Endothelial cell of umbilical vein (primary cell): ENCODE data around the gene ETV3L. TPM values are rescaled to one million over a fixed set of nuclear protein-coding genes. Genes with fewer than 3 reads are reported as not detected.

Source experiments
- BruUV-seq: library from RNA; stranded (reverse); fragments of 400-500 nt; replicated peaks from 2 replicates; lab custom pipeline; 2021; lab: Mats Ljungman, UMichigan
- CTCF ChIA-PET: fragments of 300-600, 350-600 bp; sonication (Branson Sonifier 250); formaldehyde crosslinking; loops from one replicate; lab custom pipeline; 2021; ENCODE audit warnings: antibody characterized with exemption, inconsistent platforms; lab: Charles Lee
- POLR2A ChIA-PET: fragments of 300-600, 350-600 bp; sonication (Branson Sonifier 250); formaldehyde crosslinking; loops from one replicate; lab custom pipeline; 2021; ENCODE audit warnings: antibody characterized with exemption, inconsistent platforms; lab: Charles Lee
- DNase-seq: peaks from one replicate; pipeline ENCODE4 v3.0.0-alpha.2; 2011; ENCODE audit warnings: low read depth, low spot score
- FAIRE-seq: peaks from 2 replicates; lab custom pipeline; 2011; peaks lifted over from hg19 to GRCh38; lab: Jason Lieb, UNC
- H2AFZ ChIP-seq: 2 replicates; pipeline ENCODE4 v1.6.0; 2012; ENCODE audit warnings: low read depth, low read length, control low read depth, inconsistent platforms
- H3K27ac ChIP-seq: 2 replicates; pipeline ENCODE4 v1.5.1; 2011; ENCODE audit warnings: low read depth, mild to moderate bottlenecking, control low read depth, low read length, moderate library complexity; ENCODE audit not compliant: insufficient read depth
- H3K27me3 ChIP-seq, 2 experiments: 2 replicates each; pipeline versions ENCODE4 v1.6.0 to v1.6.1; 2011; ENCODE audit warnings: low read length in 2 of 2, mixed read lengths in 1 of 2; ENCODE audit not compliant: control insufficient read depth in 2 of 2, insufficient read depth in 2 of 2
- H3K36me3 ChIP-seq, 2 experiments: 2 replicates in 1 of 2; 3 replicates in 1 of 2; pipeline ENCODE4 v1.5.1; 2011; ENCODE audit warnings: low read length in 2 of 2, mild to moderate bottlenecking in 1 of 2, moderate library complexity in 1 of 2; ENCODE audit not compliant: control insufficient read depth in 2 of 2, insufficient read depth in 2 of 2; ENCODE audit errors: extremely low read depth in 1 of 2
- H3K4me1 ChIP-seq: 3 replicates; pipeline ENCODE4 v1.5.1; 2011; ENCODE audit warnings: mild to moderate bottlenecking, low read length; ENCODE audit not compliant: control insufficient read depth, insufficient read depth; ENCODE audit errors: extremely low read depth
- H3K4me2 ChIP-seq: 2 replicates; pipeline ENCODE4 v1.6.1; 2011; ENCODE audit warnings: low read length, control low read depth, mixed read lengths; ENCODE audit not compliant: insufficient read depth
- H3K4me3 ChIP-seq, 3 experiments: fragments of 200-600 bp in 1 of 3; sonication (generic), shearing (Covaris generic) in 1 of 3; replicated peaks in 1 of 3; 2 replicates each; pipeline ENCODE4 v1.5.1; 2011 to 2016; ENCODE audit warnings: control low read depth in 3 of 3, low read length in 3 of 3, mild to moderate bottlenecking in 2 of 3, inconsistent platforms in 1 of 3, low read depth in 1 of 3, moderate library complexity in 1 of 3; ENCODE audit not compliant: insufficient read depth in 1 of 3
- H3K79me2 ChIP-seq: 2 replicates; pipeline ENCODE4 v1.6.0; 2012; ENCODE audit warnings: low read length, inconsistent platforms; ENCODE audit not compliant: control insufficient read depth, insufficient read depth
- H3K9ac ChIP-seq: replicated peaks from 2 replicates; pipeline ENCODE3; 2011; ENCODE audit warnings: low read length, control low read depth; ENCODE audit not compliant: insufficient read depth; ENCODE audit errors: extremely low read depth
- H3K9me1 ChIP-seq: replicated peaks from 3 replicates; pipeline ENCODE4 v1.6.0; 2011; ENCODE audit warnings: mild to moderate bottlenecking, low read length; ENCODE audit not compliant: control insufficient read depth, insufficient read depth; ENCODE audit errors: extremely low read depth
- H3K9me3 ChIP-seq: replicated peaks from 2 replicates; pipeline ENCODE4 v1.5.1; 2012; ENCODE audit warnings: low read length, inconsistent platforms; ENCODE audit not compliant: control insufficient read depth, insufficient read depth
- H4K20me1 ChIP-seq: replicated peaks from 2 replicates; pipeline ENCODE3; 2011; ENCODE audit warnings: mild to moderate bottlenecking, low read length; ENCODE audit not compliant: control insufficient read depth, insufficient read depth; ENCODE audit errors: extremely low read depth
- EZH2 ChIP-seq: IDR thresholded peaks from 2 replicates; pipeline ENCODE4 v1.6.1; 2012; ENCODE audit warnings: borderline replicate concordance, low read depth, mild to moderate bottlenecking, moderate library complexity, low read length, inconsistent platforms; ENCODE audit not compliant: severe bottlenecking
- FOS ChIP-seq: IDR thresholded peaks from 2 replicates; pipeline ENCODE4 v1.6.1; 2011; ENCODE audit warnings: mild to moderate bottlenecking, low read length, moderate library complexity, borderline replicate concordance; ENCODE audit not compliant: insufficient read depth
- GATA2 ChIP-seq: IDR thresholded peaks from 2 replicates; pipeline ENCODE4 v1.7.0; 2011; ENCODE audit warnings: low read depth, mild to moderate bottlenecking, moderate library complexity, mixed read lengths, low read length; ENCODE audit not compliant: insufficient read length, insufficient read depth
- JUN ChIP-seq: IDR thresholded peaks from 2 replicates; pipeline ENCODE4 v1.6.1; 2011; ENCODE audit warnings: borderline replicate concordance, low read depth; ENCODE audit not compliant: insufficient read length, insufficient read depth
- MYC ChIP-seq: IDR thresholded peaks from one replicate; pipeline ENCODE4 v1.6.1; 2011; ENCODE audit warnings: mild to moderate bottlenecking, low read depth, low read length
- POLR2A ChIP-seq: IDR thresholded peaks from 2 replicates; pipeline ENCODE4 v1.6.1; 2012; ENCODE audit warnings: low read depth, mild to moderate bottlenecking, control low read depth, low read length
- POLR2AphosphoS5 ChIP-seq: IDR thresholded peaks from 2 replicates; pipeline ENCODE4 v1.6.1; 2012; ENCODE audit warnings: low read depth, mild to moderate bottlenecking, control low read depth, low read length, moderate library complexity; ENCODE audit not compliant: insufficient read depth
- dilution Hi-C: fragments of 300-500 bp; cut with MboI; formaldehyde crosslinking; loops from one replicate; pipeline ENCODE4 v1.15.0; 2019; ENCODE audit warnings: low sequenced_read_pairs; ENCODE audit not compliant: extremely low pct_ligation_motif_present
- intact Hi-C: fragments of 100-400 bp; cut with micrococcal nuclease; formaldehyde crosslinking; loops from one replicate; pipeline ENCODE4 v1.10.0; 2022
- polyA plus RNA-seq, 4 experiments: library from polyadenylated mRNA; depleted of rRNA in 3 of 4; stranded (reverse) in 3 of 4; unstranded in 1 of 4; fragments of >200 nt; gene quantifications; 2 replicates each; pipeline versions ENCODE4 v1.2.1 to v1.2.3, GENCODE V29; 2011 to 2012; ENCODE audit warnings: missing spikeins in 1 of 4
- total RNA-seq: library from RNA; stranded (reverse); gene quantifications from 2 replicates; pipeline ENCODE4 v1.2.3, GENCODE V29; 2021
- TF ChIP-seq, protein P1 (sequence below), 2 donors: IDR thresholded peaks; 1 replicate in 1 of 2; 2 replicates in 1 of 2; pipeline ENCODE4 v1.5.1; 2011; ENCODE audit warnings: low read length in 2 of 2, mild to moderate bottlenecking in 2 of 2, moderate library complexity in 2 of 2, control low read depth in 1 of 2, inconsistent platforms in 1 of 2, low read depth in 1 of 2; ENCODE audit not compliant: insufficient read depth in 1 of 2; ENCODE audit errors: extremely low read depth in 1 of 2
- TF ChIP-seq, protein P2 (sequence below): IDR thresholded peaks from 2 replicates; pipeline ENCODE4 v1.6.1; 2011; ENCODE audit not compliant: insufficient read depth, insufficient read length

ETV3L gene
- total and polyA plus RNA-seq, 2 donors (not counting 3 experiments of a cell fraction or from before 2014, with no cell fraction given), result not detected

GRCh38 chr1:157044326-157044725, 55.3 kb downstream of the ETV3L start:
- DNase-seq (no peak), FAIRE-seq (no peak)
- TF ChIP-seq EZH2 (no peak), POLR2A (no peak), FOS (no peak), MYC (no peak), POLR2AphosphoS5 (no peak), GATA2 (no peak), JUN (no peak)
- TF ChIP-seq, protein P1, sequence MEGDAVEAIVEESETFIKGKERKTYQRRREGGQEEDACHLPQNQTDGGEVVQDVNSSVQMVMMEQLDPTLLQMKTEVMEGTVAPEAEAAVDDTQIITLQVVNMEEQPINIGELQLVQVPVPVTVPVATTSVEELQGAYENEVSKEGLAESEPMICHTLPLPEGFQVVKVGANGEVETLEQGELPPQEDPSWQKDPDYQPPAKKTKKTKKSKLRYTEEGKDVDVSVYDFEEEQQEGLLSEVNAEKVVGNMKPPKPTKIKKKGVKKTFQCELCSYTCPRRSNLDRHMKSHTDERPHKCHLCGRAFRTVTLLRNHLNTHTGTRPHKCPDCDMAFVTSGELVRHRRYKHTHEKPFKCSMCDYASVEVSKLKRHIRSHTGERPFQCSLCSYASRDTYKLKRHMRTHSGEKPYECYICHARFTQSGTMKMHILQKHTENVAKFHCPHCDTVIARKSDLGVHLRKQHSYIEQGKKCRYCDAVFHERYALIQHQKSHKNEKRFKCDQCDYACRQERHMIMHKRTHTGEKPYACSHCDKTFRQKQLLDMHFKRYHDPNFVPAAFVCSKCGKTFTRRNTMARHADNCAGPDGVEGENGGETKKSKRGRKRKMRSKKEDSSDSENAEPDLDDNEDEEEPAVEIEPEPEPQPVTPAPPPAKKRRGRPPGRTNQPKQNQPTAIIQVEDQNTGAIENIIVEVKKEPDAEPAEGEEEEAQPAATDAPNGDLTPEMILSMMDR (IDR thresholded peaks at IDR 0.05; ENCODE audit: extremely low read depth in 1 of 2, insufficient read depth in 1 of 2, low read depth in 1 of 2, low read length in 2 of 2), result no peak
- TF ChIP-seq, protein P2, sequence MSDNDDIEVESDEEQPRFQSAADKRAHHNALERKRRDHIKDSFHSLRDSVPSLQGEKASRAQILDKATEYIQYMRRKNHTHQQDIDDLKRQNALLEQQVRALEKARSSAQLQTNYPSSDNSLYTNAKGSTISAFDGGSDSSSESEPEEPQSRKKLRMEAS, result no peak
- H3K36me3 ChIP-seq, result no peaks in the 10 kb centered on the region
- BruUV-seq, result TSS peak; percentile 47
- dilution Hi-C loops (no loop called here), intact Hi-C loops (loop anchor here (5.0 kb wide), 1 partner anchor 42 kb away; no protein-coding TSS in a partner anchor)
- ChIA-PET CTCF (interaction anchor here (0.8 to 1.6 kb wide), 4 partner anchors 9 to 46 kb away, joined by 3 to 8 read pairs (median 5); no protein-coding TSS in a partner anchor), POLR2A (no interaction called here)
- H3K4me2 ChIP-seq, result peak overlapping the region; percentile 99
- no peak overlapping the region for H2AFZ ChIP-seq
- no peaks in the 10 kb centered on the region for H4K20me1 ChIP-seq
- no peaks in the 10 kb centered on the region for H3K9me3 ChIP-seq
- peak overlapping the region; percentile 97 for H3K9ac ChIP-seq
- H3K9me1 ChIP-seq, result no peaks in the 10 kb centered on the region
- H3K4me3 ChIP-seq, result peak overlapping the region; percentile 59 to 99 (median 86)
- peaks cover 35% of the 10 kb centered on the region for H3K4me1 ChIP-seq
- H3K27me3 ChIP-seq, result peaks cover 0 to 4% of the 10 kb centered on the region in 2 experiments
- H3K79me2 ChIP-seq, result peaks cover 32% of the 10 kb centered on the region
- H3K27ac ChIP-seq, result no peak overlapping the region
